Fibroblast of villous mesenchyme (primary cell): ENCODE measurements around the gene C1D. TPM values are rescaled to one million over a fixed set of nuclear protein-coding genes. Genes with fewer than 3 reads are reported as not detected.

Source experiments
- DNase-seq: peaks from one replicate; pipeline ENCODE4 v3.0.0-alpha.2; 2010; ENCODE audit warnings: low read depth
- H3K4me3 ChIP-seq: 2 replicates; pipeline ENCODE4 v1.5.1; 2011; ENCODE audit warnings: low read depth, mild to moderate bottlenecking, low read length
- total RNA-seq: library from RNA; depleted of rRNA; stranded (reverse); fragments of >200 nt; gene quantifications from 2 replicates; pipeline ENCODE4 v1.2.3, GENCODE V29; 2012
- TF ChIP-seq, protein P1 (sequence below): IDR thresholded peaks from 2 replicates; pipeline ENCODE4 v1.5.1; 2012; ENCODE audit warnings: low read depth, mild to moderate bottlenecking, low read length; ENCODE audit not compliant: insufficient read depth

Gene C1D
- total RNA-seq, 1 donor = 31.5 TPM

DNA sequence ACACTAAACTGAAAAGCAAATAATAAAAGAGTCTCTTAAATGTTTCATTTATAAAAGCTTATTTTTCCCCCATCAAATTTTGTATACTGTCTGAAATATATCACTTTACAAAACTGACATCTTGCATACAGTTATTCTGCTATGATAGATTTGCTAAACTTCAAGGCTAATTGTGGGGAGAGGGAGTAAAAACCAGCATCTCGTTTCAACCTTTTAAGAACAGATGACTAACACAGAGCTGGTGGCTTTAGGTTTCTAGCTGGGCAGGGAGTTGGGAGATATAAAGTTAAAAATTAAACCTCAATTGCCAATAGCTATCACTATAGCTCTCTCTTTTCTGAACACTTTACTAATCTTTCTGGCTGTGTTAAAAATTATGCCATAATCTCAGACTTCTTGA is 23.5 kb downstream of the C1D start:
- TF ChIP-seq, protein P1, sequence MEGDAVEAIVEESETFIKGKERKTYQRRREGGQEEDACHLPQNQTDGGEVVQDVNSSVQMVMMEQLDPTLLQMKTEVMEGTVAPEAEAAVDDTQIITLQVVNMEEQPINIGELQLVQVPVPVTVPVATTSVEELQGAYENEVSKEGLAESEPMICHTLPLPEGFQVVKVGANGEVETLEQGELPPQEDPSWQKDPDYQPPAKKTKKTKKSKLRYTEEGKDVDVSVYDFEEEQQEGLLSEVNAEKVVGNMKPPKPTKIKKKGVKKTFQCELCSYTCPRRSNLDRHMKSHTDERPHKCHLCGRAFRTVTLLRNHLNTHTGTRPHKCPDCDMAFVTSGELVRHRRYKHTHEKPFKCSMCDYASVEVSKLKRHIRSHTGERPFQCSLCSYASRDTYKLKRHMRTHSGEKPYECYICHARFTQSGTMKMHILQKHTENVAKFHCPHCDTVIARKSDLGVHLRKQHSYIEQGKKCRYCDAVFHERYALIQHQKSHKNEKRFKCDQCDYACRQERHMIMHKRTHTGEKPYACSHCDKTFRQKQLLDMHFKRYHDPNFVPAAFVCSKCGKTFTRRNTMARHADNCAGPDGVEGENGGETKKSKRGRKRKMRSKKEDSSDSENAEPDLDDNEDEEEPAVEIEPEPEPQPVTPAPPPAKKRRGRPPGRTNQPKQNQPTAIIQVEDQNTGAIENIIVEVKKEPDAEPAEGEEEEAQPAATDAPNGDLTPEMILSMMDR = no peak

DNA sequence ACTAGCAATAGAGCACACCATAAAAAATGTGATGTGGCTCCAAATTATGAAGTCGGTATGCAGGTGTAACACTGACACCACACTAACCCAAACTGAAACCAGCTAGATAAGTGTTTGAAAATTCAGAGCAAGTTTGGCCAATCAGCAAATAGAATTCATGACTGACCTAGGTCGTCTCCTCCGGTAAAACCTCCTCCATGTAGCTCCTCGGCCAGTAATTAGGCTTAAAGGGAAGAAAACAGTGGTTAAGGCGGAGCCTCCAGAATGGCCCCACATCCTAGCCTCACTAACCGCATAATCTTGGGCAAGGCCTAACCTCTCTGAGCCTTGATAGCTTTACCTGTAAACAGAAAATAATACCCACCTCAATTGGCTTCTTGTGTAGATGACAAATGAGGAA is 30.1 kb downstream of the C1D start:
- no peak overlapping the region for H3K4me3 ChIP-seq
- DNase-seq = no peak
- TF ChIP-seq, protein P1 = no peak

More for the DNA sequence above, 23.5 kb downstream of the C1D start:
- DNase-seq = no peak
- H3K4me3 ChIP-seq = no peak overlapping the region

DNA sequence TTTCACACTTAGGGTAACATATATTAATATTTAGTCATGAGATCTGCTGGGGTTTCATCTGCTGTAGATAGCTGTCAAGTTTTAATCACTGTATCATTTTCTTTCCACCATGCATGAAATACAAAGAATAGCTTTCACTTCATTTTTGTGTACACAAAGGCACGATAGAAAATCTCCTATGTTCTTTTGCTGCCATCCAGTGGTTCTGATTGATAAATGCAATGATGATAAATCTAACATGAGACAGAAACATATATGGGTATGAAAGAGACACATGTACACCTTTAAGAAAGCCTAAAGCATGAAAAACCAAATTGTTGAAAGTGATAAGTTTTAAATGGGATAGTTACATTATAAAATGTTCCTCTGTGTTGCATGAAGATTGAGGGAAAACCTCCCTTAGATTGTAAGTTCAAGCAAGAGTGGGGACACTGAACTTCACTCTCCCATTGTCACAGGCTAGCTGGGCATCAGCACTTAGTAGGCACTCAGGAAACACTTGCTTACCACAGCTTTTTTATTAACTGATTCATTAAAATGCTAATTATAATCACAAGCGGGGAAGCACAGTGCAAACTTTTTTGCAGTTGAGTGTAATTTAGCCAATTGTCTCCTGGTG is 31.2 kb downstream of the C1D start:
- H3K4me3 ChIP-seq = no peak overlapping the region
- peak; percentile 60 for DNase-seq
- TF ChIP-seq, protein P1 = peak; percentile 59

DNA sequence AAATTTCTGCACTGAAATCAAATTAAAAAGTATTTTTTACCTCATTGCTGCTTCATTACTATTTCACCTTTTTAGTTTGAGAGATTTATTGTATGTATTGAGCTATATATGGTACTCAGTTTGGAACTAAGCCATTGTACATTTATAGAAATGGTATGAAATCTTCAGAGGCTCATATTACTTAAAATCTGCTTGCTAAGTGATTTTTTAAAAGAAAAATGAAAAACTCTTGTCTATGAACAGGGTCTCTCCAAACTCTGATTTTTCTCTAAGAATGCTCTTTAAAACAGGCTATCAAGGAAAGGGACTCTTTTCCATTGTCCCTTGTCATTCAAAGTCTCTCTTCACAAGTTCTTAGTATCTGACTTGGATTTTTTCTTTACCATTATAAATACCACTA is 31.8 kb downstream of the C1D start:
- TF ChIP-seq, protein P1 = no peak
- no peak overlapping the region for H3K4me3 ChIP-seq
- no peak for DNase-seq

DNA sequence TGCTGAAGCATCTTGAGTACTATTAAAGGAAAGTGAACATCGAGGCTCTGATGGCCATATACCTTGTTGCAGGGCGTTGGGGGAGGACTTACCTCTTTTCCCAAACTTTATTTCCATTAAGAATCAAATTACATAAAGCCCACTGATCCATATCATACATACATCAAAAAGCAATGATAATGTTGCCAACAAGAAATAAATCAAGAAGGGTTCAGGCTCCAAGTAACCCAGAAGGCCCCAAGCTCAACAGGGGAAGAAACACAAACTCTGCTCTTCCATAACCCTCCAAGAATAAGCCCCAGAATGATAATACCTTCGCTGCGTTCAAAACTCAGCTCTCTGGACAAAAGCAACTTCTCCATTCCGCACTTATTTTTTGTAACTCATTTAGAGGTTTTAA is 32.3 kb downstream of the C1D start:
- DNase-seq = no peak
- H3K4me3 ChIP-seq = no peak overlapping the region
- TF ChIP-seq, protein P1 = no peak

DNA sequence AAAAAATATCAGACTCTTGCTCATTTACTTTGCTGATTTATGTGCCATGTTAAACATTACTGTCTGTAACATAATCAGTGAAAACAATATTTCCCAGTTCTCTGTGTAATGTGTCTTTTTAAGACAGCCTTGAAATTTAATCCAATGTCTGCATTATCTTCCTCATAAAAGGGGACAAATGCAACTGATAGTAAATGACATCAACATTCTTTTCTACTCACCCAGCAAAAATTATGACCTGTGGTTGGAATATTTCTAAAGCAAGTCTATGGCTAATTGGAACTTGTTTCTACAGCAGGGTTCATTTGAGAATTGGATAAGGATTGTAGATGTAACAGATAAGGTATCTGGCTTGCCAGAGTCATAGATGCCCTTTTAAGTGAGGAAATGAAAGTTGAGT is 34.8 kb downstream of the C1D start:
- H3K4me3 ChIP-seq = no peak overlapping the region
- peak; percentile 5 for DNase-seq
- TF ChIP-seq, protein P1 = no peak

DNA sequence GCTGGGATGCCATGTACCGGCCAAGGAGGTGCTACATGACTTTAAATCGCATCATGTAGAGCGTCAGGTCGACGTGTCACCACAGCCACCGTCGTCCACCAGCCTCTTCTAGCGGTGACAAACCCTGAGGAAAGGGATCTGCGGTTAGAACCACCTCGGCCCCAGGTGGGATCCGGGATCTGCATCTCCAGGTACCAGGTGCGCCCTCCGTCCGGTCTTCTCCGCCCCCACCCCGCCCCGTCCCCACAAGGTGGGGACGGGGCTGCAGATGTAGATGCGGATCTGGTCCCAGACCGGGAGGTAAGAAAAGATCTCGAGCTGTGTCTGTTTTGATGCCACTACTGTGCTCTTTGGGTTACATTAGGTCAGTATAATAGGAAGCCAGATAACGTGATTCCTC is 38.4 kb downstream of the C1D start:
- H3K4me3 ChIP-seq = no peak overlapping the region
- TF ChIP-seq, protein P1 = no peak
- DNase-seq = no peak
